GM18907 (cell line): Measurements from ENCODE around the gene LRRC55.

Experiments
- ATAC-seq: cut with Tn5 transposase; IDR thresholded peaks from one replicate; pipeline ENCODE4 v1.9.1; 2021; ENCODE audit warnings: mild to moderate bottlenecking, moderate library complexity; ENCODE audit not compliant: unreplicated experiment

Gene LRRC55

DNA sequence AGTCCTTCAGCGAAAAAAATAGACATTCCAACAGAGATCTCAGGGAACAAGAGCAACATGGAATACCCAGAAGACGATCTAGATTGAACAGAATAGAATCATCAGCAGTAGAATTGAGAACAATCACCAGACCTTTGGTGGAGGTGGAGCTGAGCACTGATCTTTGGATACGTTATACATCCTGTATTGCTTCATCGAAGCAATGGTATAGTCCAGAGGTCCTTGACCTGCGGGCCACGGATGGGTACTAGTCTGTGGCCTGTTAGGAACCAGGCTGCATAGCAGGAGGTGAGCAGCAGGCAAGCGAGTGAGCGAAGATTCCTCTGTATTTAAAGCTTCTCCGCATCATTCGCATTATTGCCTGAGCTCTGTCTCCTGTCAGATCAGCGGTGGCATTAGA lies 17.6 kb downstream of the LRRC55 start:
- ATAC-seq, result no peak

DNA sequence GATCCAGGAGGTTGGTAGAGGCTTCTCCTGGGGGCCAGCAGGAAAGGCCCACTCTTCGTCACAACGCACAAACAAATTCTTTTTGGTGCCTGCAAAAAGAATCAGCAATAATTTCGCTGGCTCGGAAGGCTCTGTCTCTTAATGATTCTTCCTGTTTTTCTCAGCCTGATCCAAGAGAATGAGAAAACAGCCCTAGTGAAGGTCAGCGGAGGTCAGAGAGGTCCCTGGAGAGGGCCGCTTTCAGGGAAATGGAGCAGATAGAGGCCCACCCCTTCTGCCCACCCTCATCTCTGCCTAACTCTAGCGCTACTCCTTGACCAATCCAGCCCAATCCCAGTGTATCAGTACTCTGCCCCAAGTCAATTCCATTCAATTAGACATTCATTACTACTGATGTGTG lies 19.2 kb downstream of the LRRC55 start:
- ATAC-seq, result no peak

GRCh38 chr11:57202281-57202680 lies 20.5 kb downstream of the LRRC55 start:
- ATAC-seq, result no peak

DNA sequence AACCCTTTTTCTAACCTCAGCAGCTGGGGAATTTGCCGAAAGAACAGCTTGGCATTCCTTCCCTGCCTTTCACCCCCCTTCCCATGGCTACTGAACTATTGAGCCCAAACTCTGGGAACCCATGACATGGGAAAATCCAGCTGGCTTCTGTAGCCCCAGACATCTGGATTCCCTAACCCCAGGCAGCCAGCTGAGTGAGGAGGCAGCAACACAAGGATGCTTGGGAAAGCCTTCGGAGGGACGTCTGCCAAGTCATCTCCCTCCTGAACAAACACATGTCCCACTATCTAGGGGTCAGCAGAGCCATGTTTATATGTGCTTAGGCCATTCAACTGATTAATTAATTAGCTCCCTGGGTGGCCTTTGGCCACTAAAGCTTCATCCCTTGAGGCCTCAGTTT lies 21.6 kb downstream of the LRRC55 start:
- ATAC-seq, result no peak

GRCh38 chr11:57203882-57204480 lies 22.2 kb downstream of the LRRC55 start:
- no peak for ATAC-seq

- ATAC-seq, result no peak
Measured at GRCh38 chr11:57205041-57205641, 23.4 kb downstream of the LRRC55 start.

- no peak for ATAC-seq
Measured at GRCh38 chr11:57207168-57207567, 25.4 kb downstream of the LRRC55 start.

DNA sequence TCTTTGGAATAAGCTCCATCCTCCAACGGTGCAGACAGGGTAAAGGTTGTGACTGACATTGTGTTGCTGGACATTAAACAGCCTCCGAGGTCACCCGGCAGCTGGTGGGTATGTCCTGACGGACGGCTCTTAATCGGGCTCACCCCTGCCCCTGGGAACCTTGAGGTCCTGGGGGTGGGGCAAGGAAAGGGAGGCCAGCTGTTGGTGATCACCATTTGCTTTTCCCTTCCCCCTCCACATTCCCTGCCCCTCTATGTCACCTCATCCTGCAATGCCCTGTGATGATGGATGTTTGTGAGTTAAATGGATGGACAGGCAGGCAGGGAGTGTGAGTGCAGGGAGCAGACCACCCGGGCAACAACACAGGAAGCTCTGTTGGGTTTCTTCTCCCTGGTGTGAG lies 29.0 kb downstream of the LRRC55 start:
- ATAC-seq, result no peak

- no peak for ATAC-seq
Measured at GRCh38 chr11:57213342-57214097, 31.8 kb downstream of the LRRC55 start.

DNA sequence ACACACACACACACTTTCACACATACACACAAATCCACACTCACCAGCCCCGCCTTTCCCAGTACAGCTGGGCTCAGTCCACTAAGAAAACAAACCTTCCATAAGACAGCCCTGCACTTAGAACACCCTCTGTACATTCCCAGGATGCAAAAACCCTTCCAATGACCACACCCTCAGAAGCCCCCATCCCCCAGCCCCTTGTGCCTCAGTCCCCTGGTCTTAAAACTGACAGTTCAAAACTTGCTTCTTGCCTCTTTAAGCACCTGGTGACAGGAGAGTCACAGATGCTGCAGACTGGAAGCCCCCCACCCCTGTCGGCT lies 32.3 kb downstream of the LRRC55 start:
- no peak for ATAC-seq

DNA sequence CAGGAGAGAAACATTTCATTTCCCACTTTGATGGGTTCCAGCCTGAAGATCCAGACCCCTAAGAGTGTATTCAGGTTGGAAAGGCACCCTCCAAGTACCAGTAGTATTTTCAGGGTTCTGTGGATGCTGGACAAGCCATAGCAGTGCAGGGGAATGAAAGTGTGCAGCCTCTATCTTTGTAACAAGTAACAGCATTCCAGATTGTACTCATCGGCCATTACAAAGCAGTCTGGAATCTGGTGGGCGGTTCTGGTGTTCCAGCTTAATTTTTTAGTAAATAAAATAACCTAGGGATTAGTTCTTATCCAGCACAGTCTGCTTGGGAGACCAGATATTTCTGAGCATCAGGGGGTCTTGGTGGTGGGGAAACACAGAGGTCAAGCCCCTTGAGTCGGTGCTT lies 32.7 kb downstream of the LRRC55 start:
- ATAC-seq, result no peak

- no peak for ATAC-seq
Measured at GRCh38 chr11:57216463-57216862, 34.7 kb downstream of the LRRC55 start.

DNA sequence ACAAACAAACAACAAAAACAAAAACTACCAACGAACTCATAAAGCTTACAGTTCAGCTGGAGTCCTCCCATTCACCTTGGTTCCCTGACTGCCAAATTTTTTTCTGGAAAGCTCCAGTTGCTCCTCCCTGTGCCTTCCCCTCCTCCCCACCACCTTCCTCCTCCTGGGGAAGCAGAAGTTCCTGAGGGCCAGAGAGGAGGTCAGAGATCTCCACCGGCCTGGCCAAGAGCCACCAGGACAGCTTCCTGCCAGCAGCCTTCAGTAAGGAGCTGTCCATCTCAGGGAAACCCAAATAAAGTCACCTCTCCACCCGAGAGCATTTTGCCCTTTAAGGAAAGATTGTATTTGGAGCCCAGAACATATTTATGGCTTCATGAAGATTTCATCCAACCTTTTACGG lies 35.3 kb downstream of the LRRC55 start:
- no peak for ATAC-seq

GRCh38 chr11:57219021-57219627 lies 37.4 kb downstream of the LRRC55 start:
- ATAC-seq, result no peak

GRCh38 chr11:57222239-57222638 lies 40.5 kb downstream of the LRRC55 start:
- no peak for ATAC-seq

GRCh38 chr11:57223601-57224000 lies 41.8 kb downstream of the LRRC55 start:
- no peak for ATAC-seq

DNA sequence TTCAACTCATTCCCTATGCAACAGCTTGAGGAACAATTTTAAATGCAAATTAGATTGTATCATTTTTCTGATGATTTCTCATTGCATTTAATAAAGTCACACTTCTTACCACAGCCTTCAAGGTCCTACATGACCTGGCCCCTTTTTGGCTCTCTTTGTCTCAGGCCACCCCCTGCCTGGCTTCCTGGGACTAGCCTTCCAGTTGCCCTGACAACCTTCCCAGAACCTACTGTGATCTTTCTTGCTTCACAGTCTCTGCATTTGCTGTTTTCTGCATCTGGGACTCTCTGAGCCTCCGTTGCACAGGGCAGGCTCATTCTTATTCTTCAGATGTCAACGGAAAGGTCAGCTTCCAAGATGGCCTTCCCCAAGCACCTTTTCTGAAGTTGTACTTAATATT lies 42.4 kb downstream of the LRRC55 start:
- ATAC-seq, result no peak

- ATAC-seq, result no peak
Measured at GRCh38 chr11:57224537-57224936, 42.8 kb downstream of the LRRC55 start.

GRCh38 chr11:57228600-57228999 lies 46.8 kb downstream of the LRRC55 start:
- no peak for ATAC-seq

DNA sequence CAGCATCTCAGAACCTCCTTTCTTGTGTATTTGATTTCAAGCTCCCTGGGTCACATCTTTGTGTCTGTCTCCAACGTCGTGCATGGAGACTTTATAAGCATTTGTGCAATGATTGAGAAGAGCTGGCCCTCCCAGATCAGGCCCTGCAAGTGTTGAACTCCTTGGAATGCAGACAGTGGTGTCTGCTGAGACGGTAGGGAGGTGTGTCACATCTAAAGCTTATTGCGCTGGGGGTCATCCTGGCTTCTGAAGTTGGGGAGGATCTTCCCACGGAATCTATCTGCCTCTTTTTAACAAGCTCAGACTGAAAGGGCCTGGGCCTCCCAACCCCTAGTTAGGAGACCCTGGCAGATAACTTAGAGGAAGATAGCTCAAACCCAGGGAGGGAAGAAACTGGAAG lies 48.6 kb downstream of the LRRC55 start:
- ATAC-seq, result no peak

DNA sequence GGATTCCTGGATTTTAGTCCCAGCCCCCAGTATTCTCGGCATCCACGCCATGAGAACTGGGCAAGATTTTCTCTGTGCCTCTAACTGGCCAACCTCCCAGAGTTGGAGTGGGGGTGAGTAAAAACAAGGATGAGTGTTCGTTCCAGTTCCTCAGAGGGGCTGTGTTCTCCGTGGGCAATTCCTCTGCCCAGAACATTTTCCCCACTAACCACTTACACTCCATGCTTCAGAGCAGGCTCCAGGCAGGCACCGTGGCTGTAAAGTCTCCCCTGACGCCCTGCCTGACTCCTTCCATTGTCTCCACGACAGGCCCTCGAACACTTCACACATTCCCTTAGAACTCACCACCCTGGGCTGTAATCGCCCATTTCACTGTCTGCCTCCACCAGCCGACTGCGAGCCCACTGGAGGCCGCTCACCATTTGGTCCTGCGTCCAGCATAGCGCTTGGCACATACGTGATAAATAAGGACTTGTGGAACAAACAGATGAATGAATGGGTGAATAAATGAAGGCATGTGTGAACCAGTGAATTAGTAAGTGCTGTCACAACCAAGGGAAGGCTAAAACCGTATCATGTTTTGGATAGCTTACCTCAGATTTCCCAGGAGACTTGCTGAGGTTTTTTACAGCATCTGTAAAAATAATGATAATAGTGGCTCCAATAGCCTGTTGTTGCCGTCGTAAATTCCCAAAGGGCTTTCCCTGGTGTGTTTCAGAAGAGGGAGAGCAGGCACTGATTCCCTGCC lies 49.2 kb downstream of the LRRC55 start:
- no peak for ATAC-seq
